Nephron progenitor cell (in vitro differentiated cells): Measurements from ENCODE around the gene CSF3.
A peak's percentile ranks its signal among the peaks of the same experiment; 100 is the strongest.

ENCODE experiments used
- DNase-seq: peaks from one replicate; pipeline ENCODE4 v3.0.0; 2021
- H3K27ac Mint-ChIP-seq: 2 replicates; pipeline ENCODE4 v1.8.0; 2021; ENCODE audit warnings: mild to moderate bottlenecking, moderate library complexity, mixed read lengths
- H3K27me3 Mint-ChIP-seq: 2 replicates; pipeline ENCODE4 v1.8.0; 2021; ENCODE audit warnings: mild to moderate bottlenecking, low read depth, mixed read lengths; ENCODE audit not compliant: poor library complexity
- H3K36me3 Mint-ChIP-seq: 2 replicates; pipeline ENCODE4 v1.8.0; 2021; ENCODE audit warnings: low read depth, mixed read lengths
- H3K4me1 Mint-ChIP-seq: 2 replicates; pipeline ENCODE4 v1.8.0; 2021; ENCODE audit warnings: mixed read lengths
- H3K4me3 Mint-ChIP-seq: 2 replicates; pipeline ENCODE4 v1.8.0; 2021; ENCODE audit warnings: mild to moderate bottlenecking, moderate library complexity, mixed read lengths
- H3K9me3 Mint-ChIP-seq: 2 replicates; pipeline ENCODE4 v1.8.0; 2021; ENCODE audit warnings: mild to moderate bottlenecking, moderate library complexity, mixed read lengths
- TF ChIP-seq, protein P1 (sequence below): fragments of 200-600 bp; sonication (generic); IDR thresholded peaks from 2 replicates; pipeline ENCODE4 v1.5.0; 2021; ENCODE audit warnings: antibody characterized with exemption

Gene CSF3

DNA sequence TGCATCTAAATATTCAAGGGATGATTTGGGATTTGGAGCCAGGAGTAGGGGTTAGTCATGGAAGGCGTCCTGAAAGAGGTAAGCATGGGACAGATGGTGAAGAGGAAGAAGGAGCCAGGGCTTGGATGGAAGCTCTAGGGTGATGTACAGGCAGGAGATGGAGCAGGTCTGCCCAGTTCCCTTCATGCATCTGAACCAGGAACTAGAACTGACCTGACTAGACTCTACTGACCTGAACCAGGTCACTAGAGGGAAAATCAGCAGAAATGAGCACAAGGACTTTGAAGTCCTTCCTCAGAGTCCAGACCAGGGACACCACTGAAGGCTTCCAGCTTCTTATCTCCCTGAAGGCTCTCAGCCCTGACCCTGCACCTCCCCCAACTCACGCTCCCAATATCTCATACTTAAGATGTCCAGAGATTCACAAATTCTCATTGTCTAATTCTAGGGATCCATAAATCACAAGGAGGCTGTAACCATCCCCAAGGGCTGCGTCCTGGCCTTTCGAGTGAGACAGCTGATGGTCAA lies 44.1 kb upstream of the CSF3 start:
- Mint-ChIP-seq H3K27ac (no peak overlapping the region), H3K9me3 (no peaks in the 10 kb centered on the region), H3K4me1 (peaks cover 4% of the 10 kb centered on the region), H3K4me3 (no peak overlapping the region), H3K36me3 (no peaks in the 10 kb centered on the region), H3K27me3 (peaks cover 64% of the 10 kb centered on the region)
- TF ChIP-seq, protein P1, sequence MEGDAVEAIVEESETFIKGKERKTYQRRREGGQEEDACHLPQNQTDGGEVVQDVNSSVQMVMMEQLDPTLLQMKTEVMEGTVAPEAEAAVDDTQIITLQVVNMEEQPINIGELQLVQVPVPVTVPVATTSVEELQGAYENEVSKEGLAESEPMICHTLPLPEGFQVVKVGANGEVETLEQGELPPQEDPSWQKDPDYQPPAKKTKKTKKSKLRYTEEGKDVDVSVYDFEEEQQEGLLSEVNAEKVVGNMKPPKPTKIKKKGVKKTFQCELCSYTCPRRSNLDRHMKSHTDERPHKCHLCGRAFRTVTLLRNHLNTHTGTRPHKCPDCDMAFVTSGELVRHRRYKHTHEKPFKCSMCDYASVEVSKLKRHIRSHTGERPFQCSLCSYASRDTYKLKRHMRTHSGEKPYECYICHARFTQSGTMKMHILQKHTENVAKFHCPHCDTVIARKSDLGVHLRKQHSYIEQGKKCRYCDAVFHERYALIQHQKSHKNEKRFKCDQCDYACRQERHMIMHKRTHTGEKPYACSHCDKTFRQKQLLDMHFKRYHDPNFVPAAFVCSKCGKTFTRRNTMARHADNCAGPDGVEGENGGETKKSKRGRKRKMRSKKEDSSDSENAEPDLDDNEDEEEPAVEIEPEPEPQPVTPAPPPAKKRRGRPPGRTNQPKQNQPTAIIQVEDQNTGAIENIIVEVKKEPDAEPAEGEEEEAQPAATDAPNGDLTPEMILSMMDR, result no peak
- no peak for DNase-seq

DNA sequence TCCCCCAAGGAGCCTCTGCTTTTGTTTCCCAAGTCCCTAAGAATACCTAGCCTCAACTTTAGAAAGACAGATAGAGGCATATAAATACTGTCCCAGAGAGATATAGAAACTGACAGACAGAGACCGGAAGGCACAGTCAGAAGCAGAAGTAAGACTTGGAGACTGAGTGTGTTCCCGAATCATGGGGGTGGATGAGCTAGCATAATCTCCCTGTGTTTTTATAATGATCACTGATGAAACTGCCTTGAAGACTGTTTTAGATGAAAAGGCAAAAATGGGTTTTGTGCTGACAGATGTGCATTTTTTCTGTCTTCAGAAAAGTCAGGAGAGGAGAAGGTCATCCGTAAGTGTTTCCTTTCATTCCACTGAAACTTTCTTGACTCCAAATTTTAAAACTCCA lies 43.0 kb upstream of the CSF3 start:
- TF ChIP-seq, protein P1, result no peak
- peaks cover 4% of the 10 kb centered on the region for H3K4me1 Mint-ChIP-seq
- H3K27ac Mint-ChIP-seq, result no peak overlapping the region
- no peaks in the 10 kb centered on the region for H3K36me3 Mint-ChIP-seq
- H3K9me3 Mint-ChIP-seq, result no peaks in the 10 kb centered on the region
- H3K4me3 Mint-ChIP-seq, result no peak overlapping the region
- H3K27me3 Mint-ChIP-seq, result peaks cover 66% of the 10 kb centered on the region
- no peak for DNase-seq

DNA sequence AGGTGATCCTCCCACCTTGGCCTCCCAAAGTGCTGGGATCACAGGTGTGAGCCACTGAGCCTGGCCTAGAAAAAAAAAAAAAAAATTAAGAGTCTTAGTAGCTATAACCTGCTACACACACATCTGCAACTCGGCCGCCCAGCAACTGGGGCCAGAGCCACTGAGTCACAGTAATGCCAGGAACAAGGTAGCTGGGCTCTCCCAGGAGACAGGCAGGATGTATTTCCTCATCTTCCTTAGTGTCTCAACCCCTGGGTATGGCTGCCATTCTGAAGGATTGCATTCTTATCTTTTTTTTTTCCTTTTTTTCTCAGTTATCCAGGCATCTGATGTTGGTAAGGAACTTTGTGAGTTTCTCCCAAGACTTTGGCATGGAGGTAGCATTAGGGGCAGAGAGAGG lies 41.7 kb upstream of the CSF3 start:
- TF ChIP-seq, protein P1, result no peak
- Mint-ChIP-seq H3K27ac (no peak overlapping the region), H3K4me3 (no peak overlapping the region), H3K4me1 (peaks cover 4% of the 10 kb centered on the region), H3K9me3 (no peaks in the 10 kb centered on the region), H3K36me3 (no peaks in the 10 kb centered on the region), H3K27me3 (peaks cover 72% of the 10 kb centered on the region)
- DNase-seq, result no peak

DNA sequence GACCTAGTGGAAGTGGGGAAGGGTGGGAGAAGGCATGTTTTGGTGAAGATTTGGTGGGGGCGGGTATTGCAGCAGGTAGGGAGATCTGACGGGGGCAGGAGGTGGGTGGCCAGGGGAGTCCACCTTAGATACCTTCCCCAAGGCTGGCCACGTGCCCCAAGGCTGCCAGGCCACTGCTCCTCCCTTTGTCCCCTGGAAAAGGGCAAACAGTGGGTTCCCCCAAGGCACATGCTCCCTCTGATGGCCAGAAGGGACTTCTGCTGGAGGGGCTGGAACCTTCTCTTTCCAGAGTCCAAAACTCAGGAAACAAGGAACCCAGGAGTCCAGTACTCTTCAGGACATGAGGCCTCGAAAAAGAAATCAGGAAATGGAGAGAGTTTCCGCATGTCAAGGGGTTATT lies 40.8 kb upstream of the CSF3 start:
- Mint-ChIP-seq H3K4me3 (no peak overlapping the region), H3K9me3 (no peaks in the 10 kb centered on the region), H3K4me1 (peaks cover 8% of the 10 kb centered on the region), H3K27me3 (peaks cover 71% of the 10 kb centered on the region), H3K36me3 (no peaks in the 10 kb centered on the region), H3K27ac (no peak overlapping the region)
- no peak for DNase-seq
- TF ChIP-seq, protein P1, result no peak

DNA sequence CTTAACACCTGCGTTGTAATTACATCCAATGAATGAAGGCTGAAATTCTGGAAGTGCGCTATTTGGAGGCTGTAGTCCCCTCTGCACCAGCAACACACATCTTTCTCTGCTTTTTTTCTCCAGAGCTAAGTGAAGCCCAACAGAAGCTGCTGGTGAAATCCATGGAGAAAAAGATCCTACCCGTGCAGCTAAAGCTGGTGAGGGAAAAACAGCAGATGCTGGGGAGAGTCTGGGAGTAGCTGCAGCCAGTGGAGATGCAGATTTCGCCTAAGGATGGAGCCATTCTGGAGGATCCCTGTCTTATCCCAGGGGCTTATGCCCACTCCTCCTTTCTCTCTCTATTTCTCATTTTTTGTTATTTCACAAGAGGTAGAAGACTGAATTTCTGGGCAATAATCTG lies 39.4 kb upstream of the CSF3 start:
- TF ChIP-seq, protein P1, result no peak
- Mint-ChIP-seq H3K27ac (no peak overlapping the region), H3K4me3 (no peak overlapping the region), H3K36me3 (no peaks in the 10 kb centered on the region), H3K27me3 (peaks cover 60% of the 10 kb centered on the region), H3K9me3 (no peaks in the 10 kb centered on the region), H3K4me1 (peaks cover 17% of the 10 kb centered on the region)
- DNase-seq, result no peak

DNA sequence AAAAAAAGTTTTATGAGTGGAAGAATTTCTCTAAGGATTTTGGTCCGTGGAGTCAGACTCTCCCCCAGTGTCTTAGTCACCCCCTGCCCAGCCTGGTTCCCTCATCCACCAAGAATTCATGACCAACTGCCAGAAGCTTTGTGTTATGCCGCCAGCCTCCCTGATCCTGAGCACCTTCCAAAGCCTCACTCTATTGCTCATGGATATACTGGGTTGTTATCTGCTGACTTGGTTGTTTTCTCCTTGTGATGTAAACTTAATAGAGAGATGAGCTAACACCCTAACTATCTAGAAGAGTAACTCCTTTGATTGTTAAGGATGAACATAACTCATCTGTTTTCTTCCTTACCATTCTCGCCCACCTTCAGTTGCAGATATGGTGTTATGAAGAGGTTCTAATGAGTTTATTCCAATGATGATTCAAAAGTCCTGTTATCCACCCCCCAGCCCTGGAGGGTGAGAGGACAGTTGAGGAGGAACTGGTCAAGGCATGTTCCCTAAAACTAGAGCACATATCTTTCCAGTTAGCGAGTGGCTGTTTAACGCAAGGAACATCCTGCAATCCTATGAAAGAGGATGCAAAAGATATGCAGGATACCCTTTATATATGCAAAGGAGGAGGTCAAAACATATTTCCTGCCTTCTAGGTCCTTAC lies 36.1 kb upstream of the CSF3 start:
- no peak for DNase-seq
- TF ChIP-seq, protein P1, result no peak
- Mint-ChIP-seq H3K4me3 (peak overlapping the region; percentile 98), H3K4me1 (peaks cover 33% of the 10 kb centered on the region), H3K27me3 (peaks cover 31% of the 10 kb centered on the region), H3K9me3 (no peaks in the 10 kb centered on the region), H3K36me3 (peaks cover 7% of the 10 kb centered on the region), H3K27ac (no peak overlapping the region)
